Keratinocyte (primary cell): Measurements from ENCODE around the gene POGZ. TPM values are rescaled to one million over a fixed set of nuclear protein-coding genes. Genes with fewer than 3 reads are reported as not detected.

ENCODE experiments used
- DNase-seq: peaks from one replicate; pipeline ENCODE4 v3.0.0-alpha.2; 2011; ENCODE audit warnings: low read depth, missing footprints, low spot score
- FAIRE-seq: peaks from 2 replicates; lab custom pipeline; 2011; peaks lifted over from hg19 to GRCh38; lab: Jason Lieb, UNC
- H2AFZ ChIP-seq: 2 replicates; pipeline ENCODE4 v1.6.0; 2012; ENCODE audit warnings: low read length, control low read depth, inconsistent platforms; ENCODE audit not compliant: control insufficient read depth
- H3K27ac ChIP-seq: 2 replicates; pipeline ENCODE4 v1.5.1; 2011; ENCODE audit warnings: low read length; ENCODE audit not compliant: control insufficient read depth, insufficient read depth
- H3K27me3 ChIP-seq: 3 replicates; pipeline ENCODE4 v1.6.0; 2011; ENCODE audit warnings: low read length; ENCODE audit not compliant: control insufficient read depth, insufficient read depth; ENCODE audit errors: extremely low read depth
- H3K36me3 ChIP-seq, 2 experiments: 2 replicates in 1 of 2; 3 replicates in 1 of 2; pipeline ENCODE4 v1.5.1; 2011; ENCODE audit warnings: low read length in 2 of 2, mild to moderate bottlenecking in 1 of 2; ENCODE audit not compliant: control insufficient read depth in 2 of 2, insufficient read depth in 2 of 2; ENCODE audit errors: extremely low read depth in 1 of 2
- H3K4me1 ChIP-seq: 3 replicates; pipeline ENCODE4 v1.5.1; 2011; ENCODE audit warnings: low read length; ENCODE audit not compliant: control insufficient read depth, insufficient read depth; ENCODE audit errors: extremely low read depth
- H3K4me2 ChIP-seq: 3 replicates; pipeline ENCODE4 v1.6.0; 2011; ENCODE audit warnings: low read depth, low read length; ENCODE audit not compliant: control insufficient read depth, insufficient read depth; ENCODE audit errors: extremely low read depth
- H3K4me3 ChIP-seq, 3 experiments: fragments of 200-600 bp in 1 of 3; sonication (generic) in 1 of 3; 2 replicates in 2 of 3; 3 replicates in 1 of 3; pipeline ENCODE4 v1.5.1; 2011 to 2016; ENCODE audit warnings: low read length in 3 of 3, mild to moderate bottlenecking in 3 of 3, control low read depth in 2 of 3, inconsistent platforms in 1 of 3, low read depth in 1 of 3, mixed read lengths in 1 of 3, mixed run types in 1 of 3, moderate library complexity in 1 of 3; ENCODE audit not compliant: control insufficient read depth in 2 of 3, insufficient read depth in 2 of 3; ENCODE audit errors: extremely low read depth in 1 of 3
- H3K79me2 ChIP-seq: 2 replicates; pipeline ENCODE4 v1.6.0; 2012; ENCODE audit warnings: low read length; ENCODE audit not compliant: control insufficient read depth, insufficient read depth
- H3K9ac ChIP-seq: 3 replicates; pipeline ENCODE4 v1.6.0; 2011; ENCODE audit warnings: low read length; ENCODE audit not compliant: control insufficient read depth, insufficient read depth; ENCODE audit errors: extremely low read depth
- H3K9me1 ChIP-seq: 3 replicates; pipeline ENCODE4 v1.6.0; 2011; ENCODE audit warnings: low read length; ENCODE audit not compliant: control insufficient read depth, insufficient read depth; ENCODE audit errors: extremely low read depth
- H3K9me3 ChIP-seq: 2 replicates; pipeline ENCODE4 v1.5.1; 2012; ENCODE audit warnings: low read depth, low read length; ENCODE audit not compliant: control insufficient read depth
- H4K20me1 ChIP-seq: 3 replicates; pipeline ENCODE4 v1.6.0; 2011; ENCODE audit warnings: low read length; ENCODE audit not compliant: control insufficient read depth, insufficient read depth; ENCODE audit errors: extremely low read depth
- EZH2 ChIP-seq: IDR thresholded peaks from one replicate; pipeline ENCODE4 v1.6.1; 2012; ENCODE audit warnings: inconsistent platforms, mild to moderate bottlenecking, low read length, moderate library complexity
- dilution Hi-C: fragments of 300-500 bp; cut with MboI; formaldehyde crosslinking; loops from one replicate; pipeline ENCODE4 v1.7.0; 2020; ENCODE audit warnings: low sequenced_read_pairs; ENCODE audit not compliant: extremely low pct_ligation_motif_present
- polyA plus RNA-seq, 5 experiments: library from polyadenylated mRNA; depleted of rRNA in 3 of 5; stranded (reverse) in 3 of 5; stranded (forward) in 1 of 5; unstranded in 1 of 5; fragments of >200 nt; gene quantifications; 1 replicate in 1 of 5; 2 replicates in 3 of 5; 3 replicates in 1 of 5; pipeline versions ENCODE4 v1.2.1 to v1.2.3, GENCODE V29; 2011 to 2012; ENCODE audit warnings: missing spikeins in 2 of 5, low read depth in 1 of 5, low replicate concordance in 1 of 5
- TF ChIP-seq, protein P1 (sequence below), 3 experiments: IDR thresholded peaks in 1 of 3; conservative IDR thresholded peaks in 1 of 3; optimal IDR thresholded peaks in 1 of 3; 2 replicates in 2 of 3; 3 replicates in 1 of 3; pipeline versions ENCODE3 to v1.5.1; 2011; ENCODE audit warnings: low read length in 3 of 3, mild to moderate bottlenecking in 3 of 3, moderate library complexity in 2 of 3, control low read depth in 1 of 3, inconsistent platforms in 1 of 3; ENCODE audit not compliant: insufficient read depth in 2 of 3; ENCODE audit errors: extremely low read depth in 1 of 3

POGZ gene
- polyA plus RNA-seq, 1 donor (not counting 4 experiments of a cell fraction or from before 2014, with no cell fraction given): 29.9 TPM

DNA sequence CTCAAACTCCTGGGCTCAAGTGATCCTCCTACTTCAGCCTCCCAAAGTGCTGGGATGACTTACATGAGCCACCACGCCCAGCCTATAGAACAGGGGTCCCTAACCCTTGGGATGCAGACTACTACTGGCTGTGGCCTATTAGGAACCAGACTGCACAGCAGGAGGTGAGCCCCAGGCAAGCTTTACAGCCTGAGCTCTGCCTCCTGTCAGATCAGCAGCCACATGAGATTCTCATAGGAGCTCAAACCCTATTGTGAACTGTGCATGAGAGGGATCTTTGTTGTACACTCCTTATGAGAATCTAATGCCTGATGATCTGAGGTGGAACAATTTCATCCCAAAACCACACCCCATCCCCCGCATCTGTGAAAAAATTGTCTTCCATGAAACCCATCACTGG lies 73.3 kb downstream of the POGZ start:
- no peak overlapping the region for H3K4me3 ChIP-seq
- FAIRE-seq: no peak
- dilution Hi-C loops: no loop called here
- no peaks in the 10 kb centered on the region for H3K27me3 ChIP-seq
- H2AFZ ChIP-seq: no peak overlapping the region
- no peaks in the 10 kb centered on the region for H3K79me2 ChIP-seq
- DNase-seq: no peak
- no peaks in the 10 kb centered on the region for H3K36me3 ChIP-seq
- H3K27ac ChIP-seq: no peak overlapping the region
- H4K20me1 ChIP-seq: no peaks in the 10 kb centered on the region
- no peaks in the 10 kb centered on the region for H3K9me1 ChIP-seq
- no peaks in the 10 kb centered on the region for H3K4me1 ChIP-seq
- H3K9ac ChIP-seq: no peak overlapping the region
- no peak for TF ChIP-seq EZH2
- TF ChIP-seq, protein P1, sequence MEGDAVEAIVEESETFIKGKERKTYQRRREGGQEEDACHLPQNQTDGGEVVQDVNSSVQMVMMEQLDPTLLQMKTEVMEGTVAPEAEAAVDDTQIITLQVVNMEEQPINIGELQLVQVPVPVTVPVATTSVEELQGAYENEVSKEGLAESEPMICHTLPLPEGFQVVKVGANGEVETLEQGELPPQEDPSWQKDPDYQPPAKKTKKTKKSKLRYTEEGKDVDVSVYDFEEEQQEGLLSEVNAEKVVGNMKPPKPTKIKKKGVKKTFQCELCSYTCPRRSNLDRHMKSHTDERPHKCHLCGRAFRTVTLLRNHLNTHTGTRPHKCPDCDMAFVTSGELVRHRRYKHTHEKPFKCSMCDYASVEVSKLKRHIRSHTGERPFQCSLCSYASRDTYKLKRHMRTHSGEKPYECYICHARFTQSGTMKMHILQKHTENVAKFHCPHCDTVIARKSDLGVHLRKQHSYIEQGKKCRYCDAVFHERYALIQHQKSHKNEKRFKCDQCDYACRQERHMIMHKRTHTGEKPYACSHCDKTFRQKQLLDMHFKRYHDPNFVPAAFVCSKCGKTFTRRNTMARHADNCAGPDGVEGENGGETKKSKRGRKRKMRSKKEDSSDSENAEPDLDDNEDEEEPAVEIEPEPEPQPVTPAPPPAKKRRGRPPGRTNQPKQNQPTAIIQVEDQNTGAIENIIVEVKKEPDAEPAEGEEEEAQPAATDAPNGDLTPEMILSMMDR (optimal IDR thresholded peaks at IDR 0.05 in 1 of 3, IDR thresholded peaks at IDR 0.05 in 1 of 3, conservative IDR thresholded peaks at IDR 0.05 in 1 of 3; ENCODE audit: extremely low read depth in 1 of 3, insufficient read depth in 2 of 3, low read length in 3 of 3): no peak
- H3K4me2 ChIP-seq: no peak overlapping the region
- H3K9me3 ChIP-seq: no peaks in the 10 kb centered on the region

DNA sequence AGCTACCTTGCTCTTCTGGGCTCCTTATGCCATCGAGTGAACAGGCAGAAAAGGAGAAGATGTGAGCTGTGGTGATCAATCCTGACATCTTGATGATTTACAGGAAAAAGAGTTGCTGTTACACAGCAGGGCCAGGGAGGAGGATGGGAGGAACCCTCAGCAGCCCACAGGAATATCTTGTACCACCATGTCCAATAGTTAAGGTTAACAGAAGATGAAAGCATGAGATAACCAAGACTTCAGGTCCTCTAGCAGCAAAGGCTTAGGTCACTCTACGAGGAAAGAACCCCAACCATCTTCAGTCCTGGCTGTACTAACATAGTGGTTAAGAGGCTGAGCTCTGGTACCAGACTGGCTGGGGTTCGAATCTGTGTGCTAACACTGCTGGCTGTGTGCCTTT lies 74.7 kb downstream of the POGZ start:
- Histone ChIP-seq H3K4me1 (no peaks in the 10 kb centered on the region), H4K20me1 (no peaks in the 10 kb centered on the region), H3K4me3 (no peak overlapping the region), H3K9me1 (no peaks in the 10 kb centered on the region), H3K9me3 (no peaks in the 10 kb centered on the region), H3K4me2 (no peak overlapping the region), H3K9ac (no peak overlapping the region), H3K36me3 (no peaks in the 10 kb centered on the region), H2AFZ (no peak overlapping the region), H3K27me3 (no peaks in the 10 kb centered on the region), H3K79me2 (no peaks in the 10 kb centered on the region), H3K27ac (no peak overlapping the region)
- DNase-seq: no peak
- dilution Hi-C loops: no loop called here
- FAIRE-seq: no peak
- TF ChIP-seq EZH2: no peak
- TF ChIP-seq, protein P1 (optimal IDR thresholded peaks at IDR 0.05 in 1 of 3, IDR thresholded peaks at IDR 0.05 in 1 of 3, conservative IDR thresholded peaks at IDR 0.05 in 1 of 3; ENCODE audit: extremely low read depth in 1 of 3, insufficient read depth in 2 of 3, low read length in 3 of 3): no peak
